Lung (tissue), 12 donors: ENCODE measurements around the gene PRKCB. TPM values are rescaled to one million over a fixed set of nuclear protein-coding genes. Genes with fewer than 3 reads are reported as not detected.

Experiments
- ATAC-seq: fragments of 200-7000 bp; cut with Tn5 transposase; one replicate; pipeline ENCODE4 v1.9.1; 2020; ENCODE audit warnings: moderate number of reproducible peaks; ENCODE audit not compliant: insufficient read depth, low FRiP score
- DNase-seq, 3 donors: peaks; one replicate each; pipeline ENCODE4 v3.0.0-alpha.2; 2013 to 2017
- H3K27ac ChIP-seq, 2 donors: one replicate each; pipeline ENCODE4 v1.5.1; 2013; ENCODE audit warnings: mild to moderate bottlenecking in 2 of 2, moderate library complexity in 2 of 2, control low read depth in 1 of 2, inconsistent platforms in 1 of 2, low read depth in 1 of 2, low read length in 1 of 2
- H3K27me3 ChIP-seq, 3 donors: one replicate each; pipeline ENCODE4 v1.5.1; 2013; ENCODE audit warnings: low read length in 2 of 3; ENCODE audit not compliant: control insufficient read depth in 3 of 3, insufficient read depth in 3 of 3
- H3K36me3 ChIP-seq, 4 donors: one replicate each; pipeline ENCODE4 v1.5.1; 2013; ENCODE audit warnings: low read length in 4 of 4, mild to moderate bottlenecking in 1 of 4, moderate library complexity in 1 of 4; ENCODE audit not compliant: control insufficient read depth in 4 of 4, insufficient read depth in 4 of 4
- H3K4me1 ChIP-seq, 5 donors: one replicate each; pipeline ENCODE4 v1.5.1; 2013; ENCODE audit warnings: low read length in 5 of 5, mild to moderate bottlenecking in 2 of 5, moderate library complexity in 1 of 5; ENCODE audit not compliant: control insufficient read depth in 5 of 5, insufficient read depth in 5 of 5
- H3K4me3 ChIP-seq: one replicate; pipeline ENCODE4 v1.5.1; 2013; ENCODE audit warnings: mild to moderate bottlenecking, control low read depth, moderate library complexity
- H3K9ac ChIP-seq, 2 donors: one replicate each; pipeline ENCODE4 v1.5.1; 2013; ENCODE audit warnings: low read length in 2 of 2, control low read depth in 1 of 2; ENCODE audit not compliant: insufficient read depth in 1 of 2
- H3K9me3 ChIP-seq, 4 donors: one replicate each; pipeline ENCODE4 v1.5.1; 2013; ENCODE audit warnings: low read length in 3 of 4, mild to moderate bottlenecking in 1 of 4, moderate library complexity in 1 of 4; ENCODE audit not compliant: control insufficient read depth in 4 of 4, insufficient read depth in 3 of 4
- CTCF ChIP-seq: IDR thresholded peaks from 2 replicates; pipeline ENCODE4 v1.5.1; 2012; ENCODE audit warnings: mild to moderate bottlenecking; ENCODE audit errors: control extremely low read depth, extremely low read depth
- WGBS, 2 donors: extraction: QIAGEN DNeasy Blood & Tissue Kit; methylation state at CpG; one replicate each; pipeline ENCODE4 v1.1.7; 2013; 5-methylcytosine and 5-hydroxymethylcytosine counted together
- polyA plus RNA-seq, 2 donors: library from polyadenylated mRNA; stranded (reverse); fragments of 200-250 nt; gene quantifications; one replicate each; pipeline ENCODE4 v1.2.1, GENCODE V29; 2013
- total RNA-seq, 2 donors: library from RNA; depleted of rRNA in 1 of 2; stranded (reverse); fragments of >200 nt in 1 of 2; gene quantifications; one replicate each; pipeline ENCODE4 v1.2.1, GENCODE V29; 2014 to 2021
- donor health status: control.
- donor health status: control.
- donor health status: Bipolar disorder and iron deficiency.
- donor health status: healthy.
- donor health status: DM: yes; HTN: yes; CAD: no.

The PRKCB gene
- total and polyA plus RNA-seq, 4 donors: 2.5 to 46.4 (median 21.8) TPM

GRCh38 chr16:23920899-23921298 is 85.1 kb downstream of the PRKCB start:
- H3K9me3 ChIP-seq: no peaks in the 10 kb centered on the region
- no peaks in the 10 kb centered on the region for H3K36me3 ChIP-seq
- WGBS, 2 donors: 76 to 94% methylated on average over 3 of the region's 3 CpGs
- DNase-seq (no peak), ATAC-seq (no peak)
- no peak overlapping the region for H3K27ac ChIP-seq
- H3K4me1 ChIP-seq: no peaks in the 10 kb centered on the region
- TF ChIP-seq CTCF: no peak
- H3K27me3 ChIP-seq: no peaks in the 10 kb centered on the region
- no peak overlapping the region for H3K4me3 ChIP-seq
- H3K9ac ChIP-seq: no peak overlapping the region

- Histone ChIP-seq H3K9ac (no peak overlapping the region), H3K36me3 (no peaks in the 10 kb centered on the region), H3K27ac (no peak overlapping the region), H3K4me3 (no peak overlapping the region), H3K9me3 (no peaks in the 10 kb centered on the region), H3K4me1 (peaks cover 0 to under 1% (median 0%) of the 10 kb centered on the region in 5 donors), H3K27me3 (no peaks in the 10 kb centered on the region)
- DNase-seq: no peak
- no peak for ATAC-seq
- TF ChIP-seq CTCF: no peak
These were observed 86.6 kb downstream of the PRKCB start for GRCh38 chr16:23922406-23922805.

- Histone ChIP-seq H3K27me3 (no peaks in the 10 kb centered on the region), H3K4me1 (peaks cover 0 to 5% (median 0%) of the 10 kb centered on the region in 5 donors), H3K9me3 (no peaks in the 10 kb centered on the region), H3K9ac (no peak overlapping the region), H3K4me3 (no peak overlapping the region), H3K36me3 (no peaks in the 10 kb centered on the region), H3K27ac (no peak overlapping the region)
- ATAC-seq (no peak), DNase-seq (no peak)
- 34 to 63% methylated on average over 8 of the region's 8 CpGs for WGBS, 2 donors
- no peak for TF ChIP-seq CTCF
These were observed 88.3 kb downstream of the PRKCB start for GRCh38 chr16:23924128-23924527.

GRCh38 chr16:23927796-23928195 is 92.0 kb downstream of the PRKCB start:
- Histone ChIP-seq H3K27ac (no peak overlapping the region), H3K27me3 (no peaks in the 10 kb centered on the region), H3K4me1 (peaks cover 0 to 5% (median 0%) of the 10 kb centered on the region in 5 donors), H3K36me3 (no peaks in the 10 kb centered on the region), H3K9ac (no peak overlapping the region), H3K4me3 (no peak overlapping the region), H3K9me3 (no peaks in the 10 kb centered on the region)
- ATAC-seq (no peak), DNase-seq (peak; percentile 41 to 82 (median 66))
- 34 to 71% methylated on average over 4 of the region's 4 CpGs for WGBS, 2 donors
- no peak for TF ChIP-seq CTCF
